GM23248 (cell line): ENCODE results near the gene TIMM10B. TPM values are rescaled to one million over a fixed set of nuclear protein-coding genes. Genes with fewer than 3 reads are reported as not detected.
A peak's percentile ranks its signal among the peaks of the same experiment; 100 is the strongest.

ENCODE experiments used
- DNase-seq: peaks from one replicate; pipeline ENCODE4 v3.0.0-alpha.2; 2015
- H2AFZ ChIP-seq: fragments of 200-600 bp; sonication (generic); 2 replicates; pipeline ENCODE4 v1.6.1; 2016; ENCODE audit warnings: antibody characterized with exemption
- H3F3A ChIP-seq: fragments of 200-600 bp; sonication (generic); 2 replicates; pipeline ENCODE4 v1.6.1; 2016; ENCODE audit warnings: mild to moderate bottlenecking, antibody characterized with exemption, mixed run types; ENCODE audit not compliant: insufficient read depth
- H3K27ac ChIP-seq: fragments of 200-600 bp; sonication (generic); 2 replicates; pipeline ENCODE4 v1.5.1; 2016; ENCODE audit warnings: mild to moderate bottlenecking
- H3K27me3 ChIP-seq: fragments of 200-600 bp; sonication (generic); replicated peaks from 2 replicates; pipeline ENCODE4 v1.6.1; 2016; ENCODE audit warnings: mild to moderate bottlenecking; ENCODE audit not compliant: insufficient read depth
- H3K36me3 ChIP-seq: fragments of 200-600 bp; sonication (generic); 2 replicates; pipeline ENCODE4 v1.6.1; 2016; ENCODE audit warnings: low read depth, mild to moderate bottlenecking
- H3K4me1 ChIP-seq: fragments of 200-600 bp; sonication (generic); 2 replicates; pipeline ENCODE4 v1.6.1; 2016; ENCODE audit warnings: mild to moderate bottlenecking; ENCODE audit not compliant: insufficient read depth
- H3K4me2 ChIP-seq: fragments of 200-600 bp; sonication (generic); one replicate; pipeline ENCODE4 v1.6.1; 2016; ENCODE audit warnings: mild to moderate bottlenecking; ENCODE audit not compliant: unreplicated experiment
- H3K4me3 ChIP-seq: fragments of 200-600 bp; sonication (generic); 2 replicates; pipeline ENCODE4 v1.5.1; 2016; ENCODE audit warnings: mild to moderate bottlenecking
- H3K79me2 ChIP-seq: fragments of 200-600 bp; sonication (generic); 2 replicates; pipeline ENCODE4 v1.6.1; 2016; ENCODE audit warnings: mild to moderate bottlenecking; ENCODE audit not compliant: insufficient read depth
- H3K9ac ChIP-seq: fragments of 200-600 bp; sonication (generic); 2 replicates; pipeline ENCODE4 v1.6.1; 2016; ENCODE audit warnings: mild to moderate bottlenecking
- H3K9me2 ChIP-seq: fragments of 200-600 bp; sonication (generic); 2 replicates; pipeline ENCODE4 v1.6.1; 2016; ENCODE audit warnings: mixed run types, mild to moderate bottlenecking, moderate library complexity; ENCODE audit not compliant: insufficient read depth
- H3K9me3 ChIP-seq: fragments of 200-600 bp; sonication (generic); one replicate; pipeline ENCODE4 v1.6.1; 2017; ENCODE audit warnings: low read depth
- H4K20me1 ChIP-seq: fragments of 200-600 bp; sonication (generic); 2 replicates; pipeline ENCODE4 v1.6.0; 2016; ENCODE audit not compliant: insufficient read depth
- EZH2 ChIP-seq: fragments of 200-600 bp; sonication (generic); IDR thresholded peaks from 2 replicates; pipeline ENCODE4 v1.6.1; 2018; ENCODE audit warnings: antibody characterized with exemption, mild to moderate bottlenecking; ENCODE audit not compliant: insufficient read depth, poor library complexity, severe bottlenecking
- EZH2phosphoT487 ChIP-seq: fragments of 200-600 bp; sonication (generic); IDR thresholded peaks from 2 replicates; pipeline ENCODE4 v1.6.1; 2018; ENCODE audit warnings: antibody characterized with exemption, moderate library complexity, mild to moderate bottlenecking, low read depth; ENCODE audit not compliant: insufficient read depth
- WGBS, 2 experiments: methylation state at CpG; one replicate each; pipeline ENCODE4 v1.1.6; 2015 to 2017; ENCODE audit warnings: low lambda C conversion rate in 2 of 2, low coverage in 1 of 2; ENCODE audit errors: missing lambda C conversion rate in 2 of 2; 5-methylcytosine and 5-hydroxymethylcytosine counted together
- in situ Hi-C: fragments of 300-500 bp; cut with MboI; formaldehyde crosslinking; loops from 2 replicates; pipeline ENCODE4 v1.15.0; 2020
- polyA plus RNA-seq: library from polyadenylated mRNA; unstranded; fragments of >200 nt; fragmentation: Nextera tagmentation; extraction: Ambion mirVana; gene quantifications from 2 replicates; pipeline ENCODE4 v1.2.1, GENCODE V29; 2016
- total RNA-seq: library from RNA; depleted of rRNA; stranded (reverse); fragments of >200 nt; shearing (Covaris generic); gene quantifications from 2 replicates; pipeline ENCODE4 v1.2.3, GENCODE V29; 2014

Gene TIMM10B
- total and polyA plus RNA-seq, 2 experiments from 2014 or later: 35.4 to 43.8 TPM

DNA sequence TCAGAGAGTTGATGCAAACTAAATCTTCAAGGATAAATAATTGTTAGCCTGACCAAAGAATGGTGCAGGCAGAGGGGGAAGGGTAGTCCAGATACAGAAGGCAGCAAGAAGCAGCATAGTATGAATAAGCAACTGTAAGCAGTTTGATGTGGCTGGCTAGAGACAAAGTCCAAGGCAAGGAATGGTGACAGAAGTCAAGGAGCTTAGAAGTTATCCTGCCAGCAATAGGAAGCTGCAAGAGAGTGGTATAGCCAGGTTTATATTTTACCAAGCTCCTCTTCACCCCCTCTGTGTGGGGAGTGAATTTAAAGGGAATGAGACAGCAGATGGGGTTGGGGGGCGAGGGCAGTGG is 22.2 kb upstream of the TIMM10B start:
- H3K4me1 ChIP-seq: no peaks in the 10 kb centered on the region
- TF ChIP-seq EZH2: no peak
- no peak for TF ChIP-seq EZH2phosphoT487
- 97 to 100% methylated on average over 1 of the region's 1 CpG for WGBS, 2 experiments
- in situ Hi-C loops: no loop called here
- H3K79me2 ChIP-seq: no peaks in the 10 kb centered on the region
- H3F3A ChIP-seq: no peaks in the 10 kb centered on the region
- H2AFZ ChIP-seq: no peak overlapping the region
- no peaks in the 10 kb centered on the region for H3K9me3 ChIP-seq
- no peaks in the 10 kb centered on the region for H3K27me3 ChIP-seq
- H3K27ac ChIP-seq: no peak overlapping the region
- H3K4me2 ChIP-seq: no peak overlapping the region
- H3K4me3 ChIP-seq: no peak overlapping the region
- no peaks in the 10 kb centered on the region for H4K20me1 ChIP-seq
- no peak overlapping the region for H3K9ac ChIP-seq
- H3K36me3 ChIP-seq: peaks cover 6% of the 10 kb centered on the region; the same call in 1 of the 2 replicates
- no peak for DNase-seq
- no peaks in the 10 kb centered on the region for H3K9me2 ChIP-seq

DNA sequence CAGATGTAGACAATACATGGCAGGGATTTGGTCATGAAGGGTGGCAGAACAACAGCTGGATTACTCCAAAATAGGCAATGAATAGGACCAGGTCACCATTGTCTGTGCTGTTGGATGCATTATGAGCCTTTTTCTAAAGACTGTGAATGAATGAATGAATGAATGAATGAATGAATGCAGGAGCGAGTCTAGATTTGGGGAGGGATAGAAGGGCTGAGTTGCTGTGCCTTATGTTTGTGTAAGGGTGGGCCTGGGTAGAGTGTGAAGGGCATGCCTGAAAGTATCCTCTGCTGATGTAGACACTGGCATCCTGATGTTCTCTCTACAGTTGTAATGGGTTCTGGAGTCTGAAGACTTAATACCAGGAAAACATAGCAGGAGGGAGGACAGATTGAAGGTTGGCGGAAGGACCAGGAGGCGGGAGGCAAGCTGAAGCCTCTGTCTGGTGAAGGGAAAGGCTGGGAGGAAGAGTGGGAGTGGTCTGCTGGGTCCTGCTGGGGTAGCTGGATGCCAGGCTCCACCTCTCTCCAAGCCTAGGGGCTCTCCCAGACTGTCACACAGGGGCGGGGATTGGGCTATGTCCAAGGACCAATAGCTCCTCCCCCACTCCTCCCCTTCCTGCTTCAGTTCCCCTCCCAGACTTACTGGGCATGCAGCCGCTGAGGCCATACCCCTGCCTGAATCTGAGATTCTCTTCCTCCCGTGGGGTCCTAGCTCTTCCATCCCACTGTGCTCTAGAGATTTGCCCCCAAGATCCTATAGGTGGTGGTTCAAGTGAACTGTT is 12.4 kb upstream of the TIMM10B start:
- in situ Hi-C loops: no loop called here
- no peaks in the 10 kb centered on the region for H3K9me3 ChIP-seq
- peaks cover 6% of the 10 kb centered on the region; the same call in 1 of the 2 replicates for H3K36me3 ChIP-seq
- H3K27me3 ChIP-seq: no peaks in the 10 kb centered on the region
- no peaks in the 10 kb centered on the region for H3F3A ChIP-seq
- H3K27ac ChIP-seq: no peak overlapping the region
- no peaks in the 10 kb centered on the region for H3K9me2 ChIP-seq
- peak; percentile 24 for DNase-seq
- H3K9ac ChIP-seq: no peak overlapping the region
- H2AFZ ChIP-seq: no peak overlapping the region
- 43% methylated on average over 6 of the region's 6 CpGs for WGBS, 2 experiments
- H4K20me1 ChIP-seq: no peaks in the 10 kb centered on the region
- H3K4me3 ChIP-seq: no peak overlapping the region
- TF ChIP-seq EZH2phosphoT487 (no peak), EZH2 (no peak)
- 0 out of 2 replicates have a peak, but pooled peaks cover 5% of the 10 kb centered on the region for H3K4me1 ChIP-seq
- H3K4me2 ChIP-seq: no peak overlapping the region
- peaks cover 53% of the 10 kb centered on the region for H3K79me2 ChIP-seq

DNA sequence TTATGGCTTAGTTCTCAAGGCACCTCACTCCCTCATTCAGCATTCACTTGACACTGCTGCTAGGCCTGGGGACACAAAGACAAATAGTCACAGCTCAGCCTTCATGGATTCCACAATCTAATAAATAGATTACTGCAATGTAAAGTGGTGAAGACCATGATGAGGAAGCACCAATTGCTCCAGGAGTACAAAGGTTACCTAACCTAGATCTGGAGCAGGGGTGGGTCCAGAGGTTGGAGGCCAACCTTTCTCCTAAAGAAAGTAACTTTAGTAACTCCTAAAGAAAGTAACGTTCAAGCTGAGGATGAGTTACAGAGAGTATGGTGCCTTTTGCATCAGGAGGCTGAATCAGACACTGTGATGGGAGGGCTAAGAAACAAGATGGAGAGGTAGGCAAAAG is 11.7 kb upstream of the TIMM10B start:
- WGBS, 2 experiments: 100% methylated on average over 1 of the region's 1 CpG
- H2AFZ ChIP-seq: no peak overlapping the region
- no peak for DNase-seq
- H3K36me3 ChIP-seq: no peaks in the 10 kb centered on the region; the same call in 1 of the 2 replicates
- in situ Hi-C loops: no loop called here
- H3K27me3 ChIP-seq: no peaks in the 10 kb centered on the region
- peaks cover 8% of the 10 kb centered on the region for H3K4me1 ChIP-seq
- no peaks in the 10 kb centered on the region for H3K9me2 ChIP-seq
- TF ChIP-seq EZH2phosphoT487 (no peak), EZH2 (no peak)
- peaks cover 5% of the 10 kb centered on the region for H3F3A ChIP-seq
- H3K4me2 ChIP-seq: no peak overlapping the region
- H3K9me3 ChIP-seq: no peaks in the 10 kb centered on the region
- H3K4me3 ChIP-seq: no peak overlapping the region
- H3K79me2 ChIP-seq: peaks cover 53% of the 10 kb centered on the region
- no peaks in the 10 kb centered on the region for H4K20me1 ChIP-seq
- H3K9ac ChIP-seq: no peak overlapping the region
- no peak overlapping the region for H3K27ac ChIP-seq

DNA sequence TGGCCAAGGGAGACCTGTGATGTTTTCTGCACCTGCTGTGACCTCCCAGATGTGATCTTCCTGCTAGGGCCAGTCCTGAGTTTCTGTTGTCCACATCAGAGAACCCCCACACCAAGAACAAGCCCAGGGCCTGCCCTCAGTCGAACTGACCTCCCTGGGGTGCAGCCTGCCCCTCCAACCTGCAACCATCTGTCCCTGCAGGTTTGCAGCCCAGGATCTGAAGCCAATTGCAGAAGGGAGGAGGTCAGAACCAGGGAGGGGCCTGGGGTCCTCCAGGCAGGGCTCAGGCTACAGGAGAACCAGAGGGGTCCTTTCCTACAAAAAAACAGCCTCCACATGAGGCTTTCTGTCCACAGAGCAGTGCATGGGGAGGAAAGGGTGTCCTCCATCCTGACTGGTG is 8.4 kb upstream of the TIMM10B start:
- Histone ChIP-seq H4K20me1 (no peaks in the 10 kb centered on the region), H3K27ac (no peak overlapping the region), H3F3A (peaks cover 19% of the 10 kb centered on the region), H3K79me2 (peaks cover 46% of the 10 kb centered on the region), H3K9me3 (no peaks in the 10 kb centered on the region), H3K4me2 (peak overlapping the region; percentile 54), H3K36me3 (no peaks in the 10 kb centered on the region), H3K4me1 (peaks cover 18% of the 10 kb centered on the region), H2AFZ (no peak overlapping the region), H3K27me3 (no peaks in the 10 kb centered on the region), H3K4me3 (peak overlapping the region; percentile 84), H3K9me2 (no peaks in the 10 kb centered on the region), H3K9ac (peak overlapping the region; percentile 11; the same call in 1 of the 2 replicates)
- 0 to 9% methylated on average over 1 of the region's 1 CpG for WGBS, 2 experiments
- no peak for TF ChIP-seq EZH2phosphoT487
- no peak for TF ChIP-seq EZH2
- in situ Hi-C loops: no loop called here
- DNase-seq: no peak
